ENCODE measurements around the gene RASGRF1.

GRCh38 chr15:79059081-79059572 is 31.5 kb downstream of the RASGRF1 start:
- no peak for TF ChIP-seq CTCF (conservative IDR thresholded peaks at IDR 0.05 in 1 of 2, IDR thresholded peaks at IDR 0.05 in 1 of 2; ENCODE audit: low read depth in 1 of 2, low read length in 2 of 2)
- no peak for TF ChIP-seq EZH2 (IDR thresholded peaks at IDR 0.05; ENCODE audit: low read length, missing control alignments)
